Measurements from ENCODE around the gene CALR. TPM values are rescaled to one million over a fixed set of nuclear protein-coding genes. Genes with fewer than 3 reads are reported as not detected.
"Not testable (repeated sequence)": the region's sequence is repeated elsewhere in the genome, so short reads cannot be mapped to it uniquely, and the experiment has no call there.

CALR gene
- total and polyA plus RNA-seq, 2 donors (not counting 3 experiments of a cell fraction or from before 2014, with no cell fraction given), result 1,135 to 1,636 TPM

DNA sequence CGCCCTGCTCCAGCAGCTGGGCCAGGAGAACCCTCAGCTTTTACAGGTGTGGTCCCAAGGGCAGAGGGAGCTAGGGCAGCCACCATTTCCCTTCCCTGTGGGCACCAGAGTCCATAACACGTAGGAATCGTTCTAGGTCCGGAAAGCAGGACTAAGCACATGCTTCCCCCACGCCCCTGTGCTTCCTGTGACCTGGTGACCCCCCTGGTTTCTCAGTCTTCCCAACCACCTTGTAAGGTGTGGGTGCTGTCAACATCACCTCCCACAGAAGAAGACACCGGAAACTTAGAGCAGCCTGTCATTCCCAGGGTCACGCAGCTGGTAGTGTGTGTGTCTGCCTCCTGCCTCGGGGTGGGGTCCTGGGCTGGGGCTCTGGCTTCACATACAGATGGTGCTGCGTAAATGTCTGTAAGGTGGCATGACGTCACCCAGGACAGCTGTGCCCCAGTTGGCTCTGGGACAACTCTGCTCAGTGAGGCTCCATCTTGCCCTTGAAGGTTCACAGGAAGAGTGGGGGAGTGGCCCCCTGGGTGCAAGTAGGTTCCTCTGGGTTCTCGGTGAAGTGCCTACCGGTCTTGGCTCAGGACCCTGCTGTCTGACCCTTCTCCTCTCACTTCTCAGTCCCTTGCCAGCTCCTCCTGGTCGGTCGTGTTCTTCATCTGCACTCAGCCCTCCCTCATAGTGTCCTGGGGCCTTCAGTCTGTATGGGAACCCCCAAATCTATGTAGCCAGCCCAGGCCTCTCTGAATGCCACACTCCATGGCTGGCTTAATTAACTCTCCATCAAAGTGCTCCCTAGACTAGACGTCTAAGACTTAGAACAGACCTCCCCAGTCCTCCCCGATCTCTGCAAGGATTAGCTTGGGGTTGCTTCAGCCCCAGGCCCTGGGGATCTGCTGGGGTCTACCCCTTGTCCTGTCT is 11.2 kb downstream of the CALR start:
- ChIA-PET CTCF (interaction anchor here (1.3 kb wide), 1 partner anchor 17 kb away, joined by 3 read pairs; the partner anchor contains the start of gene FARSA), POLR2A (no interaction called here)
- no peak overlapping the region for H3K4me2 ChIP-seq (ENCODE audit: insufficient read depth, low read length)
- intact Hi-C loops (cut with micrococcal nuclease), result no loop called here
- H4K20me1 ChIP-seq (replicated peaks; ENCODE audit: control insufficient read depth, extremely low read depth, insufficient read depth, low read length), result no peaks in the 10 kb centered on the region
- no peak for DNase-seq (ENCODE audit: low read depth, low spot score)
- no peak overlapping the region for H3K9ac ChIP-seq (replicated peaks; ENCODE audit: extremely low read depth, insufficient read depth, low read length)
- no peaks in the 10 kb centered on the region for H3K27me3 ChIP-seq (ENCODE audit: control insufficient read depth in 2 of 2, insufficient read depth in 2 of 2, low read length in 2 of 2)
- dilution Hi-C loops (cut with MboI; ENCODE audit: extremely low pct_ligation_motif_present, low sequenced_read_pairs), result no loop called here
- H3K27ac ChIP-seq (ENCODE audit: insufficient read depth, low read depth, low read length), result no peak overlapping the region
- H3K4me3 ChIP-seq (replicated peaks in 1 of 3; ENCODE audit: insufficient read depth in 1 of 3, low read depth in 1 of 3, low read length in 3 of 3), result no peak overlapping the region
- H3K79me2 ChIP-seq (ENCODE audit: control insufficient read depth, insufficient read depth, low read length), result peaks cover 41% of the 10 kb centered on the region
- no TSS peak for BruUV-seq (replicated peaks)
- H3K36me3 ChIP-seq (ENCODE audit: control insufficient read depth in 2 of 2, extremely low read depth in 1 of 2, insufficient read depth in 2 of 2, low read length in 2 of 2), result peaks cover 21 to 39% of the 10 kb centered on the region in 2 experiments
- no peak overlapping the region for H2AFZ ChIP-seq (ENCODE audit: low read depth, low read length)
- no peak for FAIRE-seq
- no peaks in the 10 kb centered on the region for H3K9me1 ChIP-seq (replicated peaks; ENCODE audit: control insufficient read depth, extremely low read depth, insufficient read depth, low read length)
- H3K9me3 ChIP-seq (replicated peaks; ENCODE audit: control insufficient read depth, insufficient read depth, low read length), result no peaks in the 10 kb centered on the region
- peaks cover 37% of the 10 kb centered on the region for H3K4me1 ChIP-seq (ENCODE audit: control insufficient read depth, extremely low read depth, insufficient read depth, low read length)
- TF ChIP-seq FOS (IDR thresholded peaks at IDR 0.05; ENCODE audit: borderline replicate concordance, insufficient read depth, low read length) (no peak), POLR2A (IDR thresholded peaks at IDR 0.05; ENCODE audit: low read depth, low read length) (no peak), JUN (IDR thresholded peaks at IDR 0.05; ENCODE audit: borderline replicate concordance, insufficient read depth, insufficient read length, low read depth) (no peak), GATA2 (IDR thresholded peaks at IDR 0.05; ENCODE audit: insufficient read depth, insufficient read length, low read depth, low read length) (no peak), MYC (IDR thresholded peaks at IDR 0.05; ENCODE audit: low read depth, low read length) (no peak), EZH2 (IDR thresholded peaks at IDR 0.05; ENCODE audit: borderline replicate concordance, low read depth, low read length, severe bottlenecking) (no peak), POLR2AphosphoS5 (IDR thresholded peaks at IDR 0.05; ENCODE audit: insufficient read depth, low read depth, low read length) (no peak)
- TF ChIP-seq, protein P1, sequence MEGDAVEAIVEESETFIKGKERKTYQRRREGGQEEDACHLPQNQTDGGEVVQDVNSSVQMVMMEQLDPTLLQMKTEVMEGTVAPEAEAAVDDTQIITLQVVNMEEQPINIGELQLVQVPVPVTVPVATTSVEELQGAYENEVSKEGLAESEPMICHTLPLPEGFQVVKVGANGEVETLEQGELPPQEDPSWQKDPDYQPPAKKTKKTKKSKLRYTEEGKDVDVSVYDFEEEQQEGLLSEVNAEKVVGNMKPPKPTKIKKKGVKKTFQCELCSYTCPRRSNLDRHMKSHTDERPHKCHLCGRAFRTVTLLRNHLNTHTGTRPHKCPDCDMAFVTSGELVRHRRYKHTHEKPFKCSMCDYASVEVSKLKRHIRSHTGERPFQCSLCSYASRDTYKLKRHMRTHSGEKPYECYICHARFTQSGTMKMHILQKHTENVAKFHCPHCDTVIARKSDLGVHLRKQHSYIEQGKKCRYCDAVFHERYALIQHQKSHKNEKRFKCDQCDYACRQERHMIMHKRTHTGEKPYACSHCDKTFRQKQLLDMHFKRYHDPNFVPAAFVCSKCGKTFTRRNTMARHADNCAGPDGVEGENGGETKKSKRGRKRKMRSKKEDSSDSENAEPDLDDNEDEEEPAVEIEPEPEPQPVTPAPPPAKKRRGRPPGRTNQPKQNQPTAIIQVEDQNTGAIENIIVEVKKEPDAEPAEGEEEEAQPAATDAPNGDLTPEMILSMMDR (IDR thresholded peaks at IDR 0.05; ENCODE audit: extremely low read depth in 1 of 2, insufficient read depth in 1 of 2, low read depth in 1 of 2, low read length in 2 of 2), result no peak
- TF ChIP-seq, protein P2, sequence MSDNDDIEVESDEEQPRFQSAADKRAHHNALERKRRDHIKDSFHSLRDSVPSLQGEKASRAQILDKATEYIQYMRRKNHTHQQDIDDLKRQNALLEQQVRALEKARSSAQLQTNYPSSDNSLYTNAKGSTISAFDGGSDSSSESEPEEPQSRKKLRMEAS (IDR thresholded peaks at IDR 0.05; ENCODE audit: insufficient read depth, insufficient read length), result no peak

DNA sequence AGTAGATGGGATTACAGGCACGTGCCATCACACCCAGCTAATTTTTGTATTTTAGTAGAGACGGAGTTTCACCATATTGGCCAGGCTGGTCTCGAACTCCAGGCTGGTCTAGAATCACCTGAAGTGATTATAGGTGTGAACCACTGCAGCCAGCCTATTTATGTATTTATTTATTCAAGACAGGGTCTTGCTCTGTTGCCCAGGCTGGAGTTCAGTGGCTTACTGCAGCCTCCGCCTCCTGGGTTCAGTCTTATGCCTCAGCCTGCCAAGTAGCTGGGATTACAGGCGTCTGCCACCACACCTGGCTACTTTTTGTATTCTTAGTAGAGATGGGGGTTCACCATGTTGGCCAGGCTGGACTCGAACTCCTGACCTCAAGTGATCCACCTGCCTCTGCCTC is 13.6 kb downstream of the CALR start:
- FAIRE-seq, result not testable (repeated sequence)

More for the DNA sequence above, 13.6 kb downstream of the CALR start:
- H3K9ac ChIP-seq (replicated peaks; ENCODE audit: extremely low read depth, insufficient read depth, low read length); H3K9me1 ChIP-seq (replicated peaks; ENCODE audit: control insufficient read depth, extremely low read depth, insufficient read depth, low read length); BruUV-seq (replicated peaks); H4K20me1 ChIP-seq (replicated peaks; ENCODE audit: control insufficient read depth, extremely low read depth, insufficient read depth, low read length); H2AFZ ChIP-seq (ENCODE audit: low read depth, low read length); DNase-seq (ENCODE audit: low read depth, low spot score); intact Hi-C loops (cut with micrococcal nuclease); H3K4me2 ChIP-seq (ENCODE audit: insufficient read depth, low read length); H3K9me3 ChIP-seq (replicated peaks; ENCODE audit: control insufficient read depth, insufficient read depth, low read length); POLR2A ChIA-PET; H3K27me3 ChIP-seq (ENCODE audit: control insufficient read depth in 2 of 2, insufficient read depth in 2 of 2, low read length in 2 of 2); dilution Hi-C loops (cut with MboI; ENCODE audit: extremely low pct_ligation_motif_present, low sequenced_read_pairs); H3K4me3 ChIP-seq (replicated peaks in 1 of 3; ENCODE audit: insufficient read depth in 1 of 3, low read depth in 1 of 3, low read length in 3 of 3): not testable (repeated sequence)
- CTCF ChIA-PET, result interaction anchor here (1.5 to 1.9 kb wide), 2 partner anchors 13 to 142 kb away, joined by 5 to 17 read pairs; no protein-coding TSS in a partner anchor
- Histone ChIP-seq H3K27ac (ENCODE audit: insufficient read depth, low read depth, low read length) (peak overlapping the region; percentile 97), H3K79me2 (ENCODE audit: control insufficient read depth, insufficient read depth, low read length) (peaks cover 55% of the 10 kb centered on the region), H3K36me3 (ENCODE audit: control insufficient read depth in 2 of 2, extremely low read depth in 1 of 2, insufficient read depth in 2 of 2, low read length in 2 of 2) (peaks cover 18 to 38% of the 10 kb centered on the region in 2 experiments), H3K4me1 (ENCODE audit: control insufficient read depth, extremely low read depth, insufficient read depth, low read length) (peaks cover 42% of the 10 kb centered on the region)

Measured in endothelial cell of umbilical vein (primary cell).